ENCODE data around the gene TMEM135.

The TMEM135 gene

DNA sequence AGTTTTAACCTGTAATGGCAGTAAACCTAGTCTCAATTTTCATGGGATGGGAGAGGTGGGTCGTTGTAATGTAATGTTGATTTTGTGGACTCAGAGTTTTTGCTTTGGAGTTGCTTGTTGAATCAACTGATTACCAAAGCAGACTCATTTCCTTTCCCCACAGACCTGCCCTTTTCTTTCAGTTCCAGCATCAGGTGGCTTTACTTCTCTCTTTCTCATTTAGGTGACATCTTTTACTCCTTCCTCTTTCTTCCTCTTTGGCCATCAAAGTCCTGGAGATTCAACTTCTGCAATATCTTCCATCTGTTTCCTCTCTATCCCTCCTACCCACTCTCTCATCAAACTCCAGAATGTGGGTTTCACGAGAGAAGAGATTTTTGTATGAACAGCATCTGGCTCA lies 313.9 kb downstream of the TMEM135 start:
- DNase-seq (ENCODE audit: low spot score), result no peak
- FAIRE-seq, result no peak

DNA sequence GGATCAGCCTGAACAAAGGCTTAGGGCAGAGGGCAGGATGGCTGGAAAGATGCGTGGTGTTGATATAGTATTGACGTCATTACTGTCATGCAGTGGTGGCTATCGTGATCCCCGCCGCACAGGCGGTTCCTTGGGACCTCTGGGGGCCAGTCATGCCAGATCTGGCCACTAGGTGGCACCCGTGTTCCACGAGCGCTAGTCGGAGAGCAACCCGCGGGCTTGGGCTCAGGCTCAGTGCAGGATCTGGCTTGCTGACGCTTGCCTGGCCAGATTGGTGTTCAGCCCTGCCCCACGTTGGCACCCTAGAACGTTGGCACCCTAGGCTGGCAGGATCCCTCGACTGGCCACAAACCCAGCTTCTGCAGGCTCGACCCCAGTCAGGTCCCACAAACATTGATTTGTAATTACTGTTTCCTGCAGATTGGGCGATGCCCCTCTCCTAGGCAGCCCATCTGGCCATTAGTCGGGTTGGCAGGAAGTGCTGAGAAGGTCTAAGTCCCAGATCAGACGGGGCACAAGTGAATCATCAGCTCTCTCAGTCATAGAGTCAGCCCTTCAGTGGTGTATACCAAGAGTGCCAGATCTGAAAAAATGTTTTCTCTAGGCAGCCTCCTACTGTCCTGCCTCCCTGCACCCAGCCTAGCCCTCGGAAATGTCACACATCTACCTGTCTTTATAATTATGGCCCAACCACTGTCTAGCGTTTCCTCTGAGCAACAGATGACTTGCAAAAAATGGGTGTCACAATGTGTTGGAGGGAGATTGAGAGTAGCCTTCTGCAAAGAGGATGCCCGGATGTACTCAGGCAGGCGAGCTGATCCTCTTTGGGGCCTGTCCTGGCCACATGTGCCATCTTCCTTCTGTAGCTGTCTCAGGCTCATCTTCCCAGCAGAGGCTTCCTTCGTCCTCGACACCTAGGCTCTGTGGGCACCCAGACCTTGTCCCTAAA lies 315.3 kb downstream of the TMEM135 start:
- no peak for FAIRE-seq
- peak; percentile 91 for DNase-seq (ENCODE audit: low spot score)

DNA sequence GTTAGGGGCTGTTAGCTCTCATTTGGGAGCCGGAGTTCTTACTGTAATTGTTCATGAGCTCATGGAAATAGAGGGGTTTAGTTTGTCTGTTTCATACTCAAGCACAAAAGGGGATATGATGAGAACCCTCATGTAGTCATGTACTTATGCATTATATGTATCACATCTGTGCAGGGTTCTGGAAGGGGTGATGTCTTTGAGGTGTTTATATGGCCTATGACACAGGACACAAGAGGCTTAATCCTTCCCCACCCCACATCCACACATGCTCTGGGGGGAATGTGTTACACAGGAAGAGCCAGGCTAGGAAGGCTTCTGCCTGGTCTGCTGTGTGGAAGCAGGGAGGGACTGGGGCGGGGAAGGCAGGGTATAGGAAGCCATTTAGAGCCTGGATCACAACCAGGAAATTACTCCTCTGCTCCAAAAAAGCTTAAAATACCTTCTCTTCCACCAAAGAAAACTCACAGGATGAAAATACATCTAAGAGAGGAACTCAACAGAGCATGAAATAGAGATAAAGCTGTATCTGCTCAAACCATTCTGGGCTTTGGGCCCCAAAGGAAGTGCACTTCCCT lies 316.1 kb downstream of the TMEM135 start:
- no peak for FAIRE-seq
- DNase-seq (ENCODE audit: low spot score), result no peak

DNA sequence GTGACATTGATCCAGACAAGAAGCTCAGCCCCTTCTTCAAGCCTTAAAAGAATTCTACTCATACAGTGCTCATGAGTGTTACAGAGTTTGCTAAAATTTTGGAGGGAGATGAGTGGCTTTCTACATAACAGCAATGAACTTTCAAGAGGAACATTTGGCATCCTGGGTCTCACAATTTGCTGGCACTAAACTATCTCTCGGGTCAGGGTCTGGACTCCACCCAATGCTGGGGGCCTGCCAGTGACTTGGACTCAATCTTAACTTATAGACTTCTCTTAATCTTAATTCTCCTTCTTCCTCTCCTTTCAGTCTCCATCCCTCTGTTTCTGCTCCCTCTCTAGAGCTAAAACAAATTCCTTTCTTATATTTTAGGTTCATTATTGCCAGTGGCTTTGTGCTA lies 317.9 kb downstream of the TMEM135 start:
- FAIRE-seq (no peak), DNase-seq (ENCODE audit: low spot score) (no peak)

DNA sequence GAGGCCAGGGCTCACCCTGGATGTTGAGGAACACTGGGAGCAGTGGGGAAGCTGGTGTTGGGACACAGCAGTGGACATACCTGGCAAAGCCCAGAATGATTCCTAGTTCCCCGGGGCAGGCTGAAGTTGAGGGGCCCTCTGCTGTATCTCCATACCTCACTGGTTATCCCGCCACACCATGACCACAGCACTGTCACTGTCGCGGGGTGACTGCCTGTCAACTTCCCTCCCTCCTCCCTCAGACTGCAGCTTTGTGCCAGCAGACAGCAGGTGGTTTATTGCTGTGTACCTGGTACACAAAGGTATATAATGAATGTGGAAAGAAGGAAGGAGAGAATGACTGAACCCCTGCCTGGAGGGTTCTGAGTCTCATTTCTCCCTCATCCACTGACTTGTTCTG lies 318.7 kb downstream of the TMEM135 start:
- DNase-seq (ENCODE audit: low spot score), result no peak
- no peak for FAIRE-seq

DNA sequence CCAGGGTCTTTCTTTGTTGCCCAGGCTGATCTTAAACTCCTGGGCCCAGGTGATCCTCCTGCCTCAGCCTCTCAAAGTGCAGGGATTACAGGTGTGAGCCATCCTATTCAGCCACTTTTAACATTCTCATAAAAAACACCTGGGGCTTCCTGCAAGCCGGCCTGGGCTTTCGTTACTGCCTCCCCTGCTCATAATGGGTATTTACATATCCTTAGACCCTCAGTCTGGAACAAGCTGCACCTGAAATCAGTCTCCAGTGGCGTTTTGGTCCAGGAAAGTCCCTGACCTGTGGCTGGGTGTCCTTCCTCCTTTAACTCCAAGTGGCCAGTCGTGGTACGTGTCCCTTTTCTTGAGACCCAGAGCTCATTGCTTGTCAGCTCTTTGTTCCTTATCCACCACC lies 320.7 kb downstream of the TMEM135 start:
- FAIRE-seq, result no peak
- DNase-seq (ENCODE audit: low spot score), result no peak

DNA sequence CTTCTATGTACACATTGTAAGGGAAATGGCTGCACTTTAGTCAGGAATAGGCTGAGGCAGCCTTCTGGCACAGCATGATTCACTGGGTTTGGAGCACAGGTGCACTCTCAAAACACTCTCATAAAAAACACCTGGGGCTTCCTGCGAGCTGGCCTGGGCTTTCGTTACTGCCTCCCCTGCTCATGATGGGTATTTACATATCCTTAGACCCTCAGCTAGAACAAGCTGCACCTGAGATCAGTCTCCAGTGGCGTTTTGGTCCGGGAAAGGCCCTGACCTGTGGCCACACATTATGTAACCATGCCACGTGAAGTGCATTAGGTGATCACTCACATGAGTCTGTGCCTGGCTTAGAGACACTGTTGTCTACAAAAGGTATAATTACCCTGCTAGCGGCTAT lies 321.7 kb downstream of the TMEM135 start:
- DNase-seq (ENCODE audit: low spot score) (no peak), FAIRE-seq (no peak)

DNA sequence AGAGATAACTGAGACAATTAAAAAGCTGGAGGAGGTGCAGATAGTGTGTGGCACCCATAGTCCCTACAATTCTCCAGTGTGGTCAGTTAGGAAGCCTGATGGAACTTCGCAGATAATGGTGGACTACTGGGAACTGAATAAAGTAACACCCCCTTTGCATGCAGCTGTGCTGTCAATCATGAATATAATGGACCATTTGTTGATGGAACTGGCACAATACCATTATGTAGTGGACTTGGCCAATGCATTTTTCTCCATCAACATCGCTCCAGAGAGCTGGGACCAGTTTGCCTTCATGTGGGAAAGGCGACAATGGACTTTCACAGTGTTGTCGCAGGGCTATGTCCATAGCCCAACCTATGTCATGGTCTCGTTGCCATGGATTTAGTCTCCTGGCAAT lies 324.2 kb downstream of the TMEM135 start:
- FAIRE-seq (no peak), DNase-seq (ENCODE audit: low spot score) (no peak)

DNA sequence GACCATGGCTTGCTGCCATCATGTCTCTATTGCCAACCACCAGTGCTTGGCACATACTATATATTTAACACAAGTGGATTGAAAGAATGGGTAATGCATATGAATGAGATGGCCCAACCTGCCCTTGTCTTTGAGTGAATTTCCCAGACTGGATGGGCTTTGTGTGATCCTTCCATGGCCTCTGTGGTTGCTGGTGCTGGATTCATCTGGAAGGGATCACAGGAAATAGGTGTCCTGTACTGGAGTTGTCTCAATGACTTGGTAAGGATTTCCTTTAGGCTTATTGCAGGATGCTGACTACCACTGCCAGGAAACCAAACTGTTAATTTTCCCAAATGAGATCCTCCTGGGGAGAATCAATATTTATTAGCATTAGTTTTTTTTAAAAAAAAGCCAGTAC lies 328.6 kb downstream of the TMEM135 start:
- FAIRE-seq (no peak), DNase-seq (ENCODE audit: low spot score) (no peak)

DNA sequence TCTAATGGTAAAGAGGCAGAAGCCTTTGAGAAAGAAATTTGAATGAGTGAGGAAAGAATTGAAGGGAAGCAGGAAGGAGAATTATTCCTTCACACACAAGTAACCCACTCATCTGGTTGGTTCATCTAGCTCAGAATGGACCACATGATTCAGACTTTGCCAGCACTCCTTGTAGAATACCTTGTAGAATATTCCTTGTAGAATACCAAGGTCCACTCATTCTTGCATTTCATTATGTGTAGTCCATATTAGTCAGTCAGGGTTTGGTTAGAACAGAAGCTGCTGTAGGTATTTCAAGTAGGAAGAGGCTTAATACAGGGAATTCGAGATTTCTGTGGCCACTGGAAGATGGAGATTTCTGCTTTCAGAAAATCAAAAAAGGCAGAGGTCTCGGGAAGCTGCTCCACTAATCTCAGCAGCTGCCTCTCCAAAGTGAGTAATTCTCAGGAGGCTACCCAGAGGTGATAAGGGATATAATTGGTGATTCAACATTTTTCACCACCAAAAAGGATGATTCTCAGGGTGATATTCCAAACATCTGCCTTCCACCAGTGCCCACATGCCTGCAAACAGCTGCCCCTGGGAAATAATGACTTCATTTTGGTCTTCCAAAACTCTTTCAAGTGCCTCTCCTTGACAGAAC lies 329.1 kb downstream of the TMEM135 start:
- FAIRE-seq, result no peak
- DNase-seq (ENCODE audit: low spot score), result no peak

DNA sequence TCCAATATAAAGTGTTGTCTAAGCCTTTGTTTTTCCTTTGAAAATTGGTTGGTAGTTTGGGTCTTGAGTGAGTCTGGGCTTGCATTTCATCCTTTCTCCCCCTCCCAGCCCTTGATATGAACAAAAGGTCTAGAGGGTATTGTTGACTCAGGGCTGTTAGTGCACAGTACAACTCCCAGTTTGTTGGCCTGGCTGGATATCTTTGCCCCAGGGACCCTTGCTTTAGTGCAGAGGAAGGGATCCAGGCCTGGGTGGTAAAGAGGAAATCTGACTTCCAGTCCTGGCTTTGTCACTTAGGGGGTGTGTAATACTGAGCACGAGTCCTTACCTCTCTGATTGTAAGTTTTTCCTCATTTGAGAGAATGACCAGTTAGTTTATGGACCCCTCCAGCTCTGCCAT lies 330.4 kb downstream of the TMEM135 start:
- DNase-seq (ENCODE audit: low spot score), result no peak
- FAIRE-seq, result no peak

DNA sequence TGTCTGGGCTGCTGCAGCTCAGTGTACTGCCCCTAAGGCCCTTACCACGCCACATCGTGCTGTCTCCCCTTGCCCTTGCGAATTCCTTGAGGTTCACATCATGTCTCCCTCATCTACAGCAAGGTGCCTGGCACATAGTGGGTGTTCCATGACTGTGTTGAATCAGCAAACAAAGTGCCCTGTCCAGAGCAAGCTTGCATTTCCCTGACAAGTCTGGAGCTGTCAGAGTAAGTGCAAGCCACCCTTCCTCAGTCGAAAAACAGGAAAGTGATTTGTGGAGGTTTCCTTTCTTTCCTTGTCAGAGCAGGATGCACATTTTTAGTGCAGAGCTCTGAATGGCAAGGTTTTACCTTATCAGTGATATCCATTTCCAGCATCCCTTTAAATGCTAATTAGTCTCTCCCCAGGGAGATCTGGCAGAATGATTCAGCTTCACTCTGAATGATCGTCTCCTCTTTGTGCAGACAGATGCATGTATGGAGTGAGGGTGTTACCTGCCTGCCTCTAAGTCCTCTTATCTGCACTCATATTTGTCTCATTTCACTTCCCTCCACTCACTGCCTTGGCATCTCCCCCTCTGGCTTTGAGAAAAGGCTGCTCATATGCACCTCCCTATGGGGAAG lies 331.2 kb downstream of the TMEM135 start:
- no peak for DNase-seq (ENCODE audit: low spot score)
- FAIRE-seq, result no peak

DNA sequence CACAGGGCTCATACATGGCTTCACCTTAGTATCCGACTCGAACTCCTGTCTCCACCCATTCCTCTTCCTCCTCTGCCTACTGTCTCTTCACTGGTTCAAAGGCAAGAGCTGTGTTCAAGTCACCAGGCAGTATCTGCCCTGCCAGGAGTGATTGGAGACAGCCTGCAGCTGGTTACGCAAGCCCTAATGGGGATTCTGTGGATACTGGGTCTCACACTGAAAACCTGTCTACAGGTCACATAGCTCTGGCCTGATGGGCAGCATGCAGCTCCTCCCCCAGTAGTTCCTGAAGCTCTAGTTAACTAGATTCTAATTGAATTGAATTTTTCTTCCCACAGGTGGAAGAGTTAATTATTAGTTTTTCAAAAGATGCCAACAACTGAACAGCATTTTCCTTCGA lies 332.2 kb downstream of the TMEM135 start:
- DNase-seq (ENCODE audit: low spot score) (no peak), FAIRE-seq (no peak)

DNA sequence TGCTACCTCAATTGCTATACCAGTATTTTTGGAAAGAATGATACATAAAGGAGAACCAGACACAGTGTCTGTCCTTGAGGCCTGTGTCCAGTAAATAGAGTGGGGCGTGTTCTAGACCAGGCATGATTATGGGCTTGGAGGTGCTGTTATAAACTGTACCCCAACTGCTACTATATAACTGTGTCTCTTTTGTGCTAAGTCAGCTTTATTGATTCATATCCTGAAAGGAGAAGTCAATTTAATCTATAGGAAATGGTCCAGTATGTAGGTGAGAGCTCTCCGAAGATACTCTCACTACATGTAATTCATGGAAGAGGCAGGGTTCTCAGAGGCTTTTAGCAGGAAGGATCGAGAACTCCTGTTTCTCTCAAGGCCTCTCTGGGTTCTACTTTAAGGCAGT lies 334.3 kb downstream of the TMEM135 start:
- DNase-seq (ENCODE audit: low spot score), result no peak
- no peak for FAIRE-seq
